Left ventricle myocardium superior (tissue), 1 donor: ENCODE results near the gene PPP1R2. TPM values are rescaled to one million over a fixed set of nuclear protein-coding genes. Genes with fewer than 3 reads are reported as not detected.
"Not testable (repeated sequence)": the region's sequence is repeated elsewhere in the genome, so short reads cannot be mapped to it uniquely, and the experiment has no call there.

Experiments
- ATAC-seq: fragments of 200-7000 bp; cut with Tn5 transposase; one replicate; pipeline ENCODE4 v1.9.1; 2020; ENCODE audit warnings: mild to moderate bottlenecking, moderate library complexity
- DNase-seq: peaks from one replicate; pipeline ENCODE4 v3.0.0-alpha.2; 2020
- intact Hi-C: fragments of 100-400 bp; cut with micrococcal nuclease; formaldehyde crosslinking; loops from one replicate; pipeline ENCODE4 v1.11.0; 2022
- total RNA-seq: library from RNA; stranded (reverse); fragmentation: NEBNext Ultra II Directional; extraction: Animal tissue kit (Norgen Biotek cat#: 25700); gene quantifications from one replicate; pipeline ENCODE4 v1.2.1, GENCODE V29; 2021
- donor health status: DM: no; HTN: yes; CAD: no; lungs with severe emphysema.

PPP1R2 gene
- total RNA-seq, 1 donor from 2014 or later: 33.7 TPM

DNA sequence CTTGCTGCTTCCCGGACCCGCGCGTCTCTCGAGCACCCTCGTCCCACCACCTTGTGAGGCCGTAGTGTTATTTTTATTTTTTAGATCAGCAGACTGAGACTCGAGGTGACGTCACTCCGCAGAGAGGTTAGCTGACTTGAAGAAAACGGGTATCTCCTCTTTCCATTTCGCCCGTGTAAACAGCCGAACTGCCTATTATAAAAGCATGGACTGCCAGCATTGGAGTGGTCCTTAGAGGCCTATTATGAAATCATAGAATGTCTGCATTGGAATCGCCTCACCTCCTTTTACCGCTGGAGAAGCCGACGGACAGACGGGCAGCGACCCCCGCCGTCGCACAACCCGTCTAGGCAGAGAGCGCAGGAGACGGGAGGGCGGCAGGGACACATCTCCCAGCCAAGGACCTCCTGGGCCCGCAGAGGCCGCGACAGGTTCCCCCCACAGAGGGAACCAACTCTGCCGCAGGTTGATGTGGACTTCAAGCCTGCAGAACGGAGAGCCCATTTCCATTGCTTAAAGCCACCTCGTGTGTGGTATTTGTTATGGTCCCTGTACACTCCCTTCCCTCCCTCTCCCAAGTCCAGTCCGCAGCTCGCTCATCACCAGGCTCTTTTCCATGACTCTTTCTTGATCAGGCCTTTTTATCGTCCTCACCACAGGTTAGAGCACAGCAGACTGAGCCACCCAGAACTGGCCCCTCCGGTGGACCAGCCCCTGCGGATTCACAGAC, 540 bp upstream of the PPP1R2 start:
- peak; percentile 18 for ATAC-seq
- intact Hi-C loops: no loop called here
- peak; percentile 43 for DNase-seq

DNA sequence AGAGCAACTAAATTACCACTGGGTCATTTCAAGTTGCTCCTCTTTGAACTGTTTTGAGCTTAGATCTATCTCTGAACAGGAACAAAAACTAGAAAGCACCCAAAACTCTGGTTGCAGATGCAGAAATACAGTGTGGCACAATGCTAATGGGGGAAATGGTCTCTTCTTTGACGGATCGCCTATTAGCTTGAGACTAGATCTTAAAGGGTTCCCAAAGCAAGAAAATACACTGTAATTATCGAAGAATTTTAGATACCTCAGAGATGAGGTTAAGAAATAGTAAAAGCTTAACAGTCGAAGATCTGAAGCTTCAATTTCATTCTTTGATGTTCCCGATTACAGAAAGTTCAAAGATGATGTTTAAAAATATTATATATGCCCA, 818 bp downstream of the PPP1R2 start:
- DNase-seq: no peak
- intact Hi-C loops: no loop called here
- ATAC-seq: no peak

DNA sequence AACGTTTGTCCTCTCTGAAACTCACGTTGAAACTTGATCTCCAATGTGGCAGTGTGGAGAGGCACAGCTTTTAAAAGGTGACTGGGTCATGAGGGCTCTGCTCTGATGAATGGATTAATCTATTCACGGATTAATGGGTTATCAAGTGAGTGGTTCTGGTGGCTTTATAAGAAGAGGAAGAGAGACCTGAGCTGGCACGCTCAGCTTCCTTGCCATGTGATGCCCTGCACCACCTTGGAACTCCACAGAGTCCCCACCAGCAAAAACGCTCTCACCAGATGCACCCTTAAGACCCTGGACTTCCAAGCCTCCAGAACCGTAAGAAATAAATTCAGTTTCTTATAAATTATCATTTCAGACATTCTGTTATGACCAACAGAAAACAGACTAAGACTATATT, 2.6 kb downstream of the PPP1R2 start:
- intact Hi-C loops: no loop called here
- DNase-seq (no peak), ATAC-seq (no peak)

DNA sequence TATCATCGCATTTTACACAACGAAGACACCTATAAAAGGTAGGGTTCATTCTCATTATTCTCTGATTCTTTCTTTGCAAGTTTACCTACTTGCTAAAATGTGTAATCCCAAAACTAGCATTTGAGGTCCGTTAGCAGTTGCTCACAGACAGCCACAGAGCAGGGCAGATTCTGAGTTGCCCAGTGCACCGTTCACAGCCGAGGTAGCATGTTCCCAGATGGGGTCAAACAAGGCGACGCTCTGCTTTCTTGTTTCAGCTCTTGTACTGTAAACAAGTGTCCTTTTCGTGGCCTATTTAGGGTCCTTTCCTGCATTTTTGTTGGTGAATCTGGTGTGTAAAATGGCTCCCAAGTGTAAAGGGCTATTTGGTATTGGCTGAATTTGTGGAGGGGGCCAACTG, 3.1 kb downstream of the PPP1R2 start:
- DNase-seq (no peak), ATAC-seq (no peak)
- intact Hi-C loops: no loop called here

DNA sequence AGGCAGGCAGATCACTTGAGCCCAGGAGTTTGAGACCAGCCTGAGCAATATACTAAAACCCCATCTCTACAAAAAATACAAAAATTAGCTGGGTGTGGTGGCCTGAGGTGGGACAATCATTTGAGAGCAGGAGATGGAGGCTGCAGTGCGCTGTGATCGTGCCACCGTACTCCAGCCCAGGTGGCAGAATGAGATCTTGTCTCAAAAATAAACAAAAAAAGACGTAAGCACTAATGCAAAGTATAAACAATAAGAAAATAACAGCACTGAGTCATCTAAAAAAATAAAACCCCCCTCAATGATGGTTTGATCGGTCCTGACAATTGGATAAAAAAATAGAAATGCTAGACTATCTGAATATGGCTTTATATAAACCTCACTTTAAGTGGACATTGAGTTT, 3.6 kb downstream of the PPP1R2 start:
- no peak for DNase-seq
- intact Hi-C loops: no loop called here
- ATAC-seq: no peak

DNA sequence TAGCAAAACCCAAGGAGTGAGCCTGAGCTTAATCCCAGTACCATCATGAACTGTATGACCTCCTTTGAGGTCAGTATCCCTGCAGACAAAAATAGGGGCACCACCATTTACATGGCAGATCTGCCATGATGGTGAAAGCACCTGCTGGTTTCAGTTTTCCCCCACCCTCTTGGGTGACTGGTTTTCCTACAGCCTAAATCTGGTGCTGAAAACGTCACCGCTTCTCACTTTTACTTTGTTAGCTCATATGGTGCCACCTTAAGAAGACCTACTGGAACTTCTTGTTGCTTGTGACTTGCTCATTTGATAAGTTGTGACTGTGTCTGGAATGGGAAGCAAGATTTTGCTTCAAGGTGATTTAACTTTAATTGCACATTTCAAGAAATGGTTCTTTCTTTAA, 5.1 kb downstream of the PPP1R2 start:
- ATAC-seq: no peak
- DNase-seq: no peak
- intact Hi-C loops: no loop called here

DNA sequence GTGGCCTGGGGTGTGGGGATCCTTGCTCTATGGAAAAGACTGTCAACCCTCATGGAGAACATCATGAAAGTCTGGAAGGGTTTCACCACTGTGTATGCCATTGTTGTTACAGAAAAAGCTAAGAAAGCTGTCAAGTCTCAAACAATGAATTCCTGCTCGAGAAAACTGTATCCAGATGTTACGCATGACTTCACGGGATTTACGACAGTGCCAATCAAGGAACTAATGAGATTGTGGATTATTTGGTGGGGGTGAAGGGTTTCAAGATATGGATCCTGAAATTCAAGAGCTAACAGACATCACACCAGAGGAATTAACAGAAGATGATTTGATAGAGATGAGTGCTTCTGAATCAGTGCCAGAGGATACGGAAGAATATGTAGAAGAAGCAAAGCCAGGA, 7.8 kb downstream of the PPP1R2 start:
- DNase-seq: no peak
- no peak for ATAC-seq
- intact Hi-C loops: no loop called here

DNA sequence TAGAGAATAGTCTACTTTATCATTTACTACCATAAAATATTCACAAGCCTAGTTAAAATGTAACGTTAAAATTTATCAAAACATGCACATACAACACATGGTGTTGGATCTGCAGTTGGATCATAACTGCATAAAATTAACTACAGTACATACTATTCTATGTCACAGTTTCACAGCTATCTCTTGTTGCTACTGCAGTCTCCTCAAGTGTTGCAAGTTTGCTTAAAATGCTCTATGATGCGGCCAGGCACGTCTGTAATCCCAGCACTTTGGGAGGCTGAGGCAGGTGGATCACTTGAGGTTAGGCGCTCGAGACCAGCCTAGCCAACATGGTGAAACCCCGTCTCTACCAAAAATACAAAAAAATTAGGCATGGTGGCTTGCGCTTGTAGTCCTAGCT, 10.3 kb downstream of the PPP1R2 start:
- DNase-seq: no peak
- peak; percentile 47 for ATAC-seq
- intact Hi-C loops: no loop called here

DNA sequence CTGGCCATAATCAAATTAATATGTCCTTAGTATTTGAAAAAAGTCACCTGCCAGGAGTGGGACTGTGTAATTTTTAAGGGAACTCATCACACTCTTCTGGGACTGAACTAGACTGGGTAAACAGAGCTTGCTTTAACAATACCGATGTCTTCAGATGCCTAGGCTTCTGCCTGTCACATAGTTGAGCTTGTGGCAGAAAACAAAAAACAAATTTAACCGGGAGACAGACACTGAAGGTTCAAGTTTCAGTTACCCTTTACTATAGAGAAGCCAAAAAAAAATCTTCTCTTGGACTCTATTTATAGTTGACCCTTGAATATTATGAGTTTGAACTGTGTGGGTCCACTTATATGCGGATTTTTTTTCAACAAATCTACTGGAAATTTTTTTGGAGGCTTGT, 10.8 kb downstream of the PPP1R2 start:
- DNase-seq (no peak), ATAC-seq (peak; percentile 15)
- intact Hi-C loops: no loop called here

DNA sequence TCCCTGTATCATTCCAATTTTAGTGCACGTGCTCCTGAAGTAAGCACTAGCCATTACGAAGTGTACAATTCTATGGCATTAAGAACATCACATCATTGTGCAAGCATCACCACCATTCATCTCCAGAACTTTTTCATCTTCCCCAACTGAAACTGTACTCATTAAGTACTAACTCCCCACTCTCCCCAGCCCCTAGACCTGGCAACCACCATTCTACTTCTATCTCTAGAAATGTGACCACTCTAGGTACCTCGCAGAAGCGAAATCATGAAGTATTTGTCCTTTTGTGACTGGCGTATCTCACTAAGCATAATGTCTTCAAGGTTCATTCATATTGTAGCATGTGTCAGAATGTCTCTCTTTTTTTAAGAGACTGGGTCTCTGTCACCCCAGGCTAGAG, 11.4 kb downstream of the PPP1R2 start:
- intact Hi-C loops: no loop called here
- DNase-seq (no peak), ATAC-seq (no peak)

DNA sequence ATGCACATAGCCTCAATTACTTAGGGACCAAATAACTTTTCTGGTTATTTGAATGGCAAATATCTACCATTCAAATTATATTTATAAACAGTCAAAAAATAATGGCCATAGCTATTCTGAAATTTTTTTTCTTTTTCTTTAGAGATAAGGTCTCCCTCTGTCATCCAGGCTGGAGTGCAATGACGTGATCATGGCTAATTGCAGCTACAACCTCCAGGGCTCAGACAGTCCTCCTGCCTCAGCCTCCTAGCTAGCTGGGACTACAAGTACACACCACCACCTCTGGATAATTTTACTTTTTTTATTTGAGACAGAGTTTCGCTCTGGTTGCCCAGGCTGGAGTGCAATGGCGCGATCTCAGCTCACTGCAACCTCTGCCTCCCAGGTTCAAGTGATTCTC, 16.6 kb downstream of the PPP1R2 start:
- intact Hi-C loops: loop anchor here (5.0 kb wide), 1 partner anchor 249 kb away; no protein-coding TSS in a partner anchor
- DNase-seq (no peak), ATAC-seq (no peak)

DNA sequence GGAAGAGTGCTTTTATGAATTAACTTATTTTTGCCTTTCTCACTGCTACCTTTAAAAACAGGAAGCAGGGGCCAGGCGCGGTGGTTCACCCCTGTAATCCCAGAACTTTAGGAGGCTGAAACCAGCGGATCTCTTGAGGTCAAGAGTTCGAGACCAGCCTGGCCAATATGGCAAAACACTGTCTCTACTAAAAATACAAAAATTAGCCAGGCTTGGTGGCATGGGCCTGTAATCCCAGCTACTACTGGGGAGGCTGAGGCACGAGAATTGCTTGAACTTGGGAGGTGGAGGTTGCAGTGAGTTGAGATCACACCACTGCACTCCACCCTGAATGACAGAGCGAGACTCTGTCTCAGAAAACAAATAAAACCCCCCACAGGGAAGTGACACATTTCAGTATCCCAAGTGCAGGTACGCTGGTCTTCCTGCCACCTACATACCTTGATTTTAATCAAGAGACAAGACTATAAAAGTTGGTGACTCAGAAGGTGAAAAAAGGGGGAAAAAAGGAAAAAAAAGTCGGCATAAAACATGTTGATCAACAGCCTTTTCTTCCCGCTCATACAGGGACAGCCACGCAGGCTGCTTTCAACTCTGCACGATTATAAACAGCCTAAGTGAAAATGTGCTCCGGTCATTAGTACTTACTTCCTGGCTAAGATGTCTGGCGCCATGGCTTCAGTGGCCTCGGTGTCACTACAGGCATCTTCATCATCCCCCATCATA, 18.8 kb downstream of the PPP1R2 start:
- ATAC-seq: no peak
- no peak for DNase-seq
- intact Hi-C loops: no loop called here

DNA sequence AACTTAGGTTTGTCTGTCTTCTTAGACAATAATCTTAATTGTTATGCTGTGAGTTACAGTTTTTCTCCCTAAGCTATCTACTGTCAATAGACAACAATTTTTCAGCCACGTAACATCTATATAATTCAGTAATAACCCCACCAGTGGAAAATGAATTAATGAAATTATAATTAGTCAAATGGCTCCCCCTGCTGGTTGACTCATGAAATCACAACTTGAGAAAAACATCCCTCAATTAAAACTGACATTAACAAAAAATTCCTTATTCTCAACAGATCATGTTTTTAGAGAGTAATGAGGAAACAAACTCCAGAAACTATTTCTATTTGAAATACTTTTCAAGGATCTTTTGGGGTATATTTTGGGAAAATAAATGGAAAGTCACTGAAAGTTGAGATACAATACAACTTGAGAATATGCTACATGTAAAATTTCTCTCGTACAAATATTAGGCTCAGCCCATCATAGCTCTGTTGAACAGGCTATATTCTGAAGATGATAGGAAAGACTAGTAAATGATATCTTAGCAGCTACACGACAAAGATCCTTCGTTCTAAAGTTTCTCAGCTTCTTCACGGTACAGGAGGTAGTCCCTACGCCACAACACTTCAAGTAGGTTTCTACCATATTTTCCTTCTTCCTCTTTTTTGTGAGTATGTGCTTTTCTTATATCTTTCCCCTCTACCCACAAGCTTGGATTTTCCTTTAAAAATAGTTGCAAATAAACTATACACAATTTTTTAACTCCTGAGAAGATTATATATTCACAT, 20.7 kb downstream of the PPP1R2 start:
- no peak for ATAC-seq
- intact Hi-C loops: no loop called here
- no peak for DNase-seq

DNA sequence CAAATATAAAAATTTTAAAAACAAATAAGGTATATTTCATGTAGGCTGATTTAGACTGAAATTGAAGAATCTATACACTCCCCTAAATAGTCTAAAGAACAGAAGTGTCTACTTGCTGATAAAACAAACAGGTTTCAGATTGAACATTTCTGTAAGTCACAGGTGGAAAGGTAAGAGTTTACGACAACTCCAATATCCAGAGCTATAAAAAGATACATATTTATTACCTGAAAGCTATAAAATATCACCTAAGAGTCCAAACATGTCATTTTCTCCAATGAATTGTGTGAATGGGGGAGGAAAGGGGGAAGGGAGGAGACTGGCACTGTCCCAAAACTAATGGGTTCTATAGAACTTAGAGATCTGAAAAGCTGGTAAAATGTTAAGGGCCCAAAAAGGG, 26.1 kb downstream of the PPP1R2 start:
- DNase-seq (no peak), ATAC-seq (no peak)
- intact Hi-C loops: loop anchor here (5.0 kb wide), 1 partner anchor 845 kb away; the partner anchor contains the start of gene LSG1

DNA sequence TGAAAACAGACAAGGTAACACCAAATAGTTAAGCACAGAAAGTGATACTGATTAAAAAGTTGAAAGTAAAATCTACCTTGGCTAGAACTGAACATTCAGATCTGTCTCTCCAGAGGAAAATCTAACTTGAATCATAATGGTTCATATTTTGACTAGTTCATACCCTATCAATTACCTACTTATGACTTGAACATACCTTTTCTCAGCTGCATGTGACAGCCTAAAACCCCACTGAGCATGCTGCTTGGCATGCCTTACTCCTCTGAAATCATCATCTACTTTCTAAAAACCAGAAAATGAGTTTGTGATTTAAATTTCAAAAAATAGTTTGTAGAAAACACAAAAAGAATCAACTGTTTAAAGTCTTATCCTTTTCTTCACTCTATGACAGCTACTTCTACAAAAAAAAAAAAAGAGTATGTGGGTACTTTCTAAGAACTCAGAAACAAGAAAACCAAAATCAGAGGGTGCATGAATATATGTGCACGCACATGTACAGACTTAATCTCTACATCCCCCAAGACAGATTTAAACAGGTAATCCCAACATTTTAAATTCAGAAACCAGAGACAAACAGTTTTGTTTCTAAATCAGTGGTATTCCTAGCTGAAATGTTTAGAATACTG, 28.4 kb downstream of the PPP1R2 start:
- intact Hi-C loops: loop anchor here (5.0 kb wide), 1 partner anchor 842 kb away; the partner anchor contains the start of gene LSG1
- not testable (repeated sequence) for ATAC-seq, DNase-seq

DNA sequence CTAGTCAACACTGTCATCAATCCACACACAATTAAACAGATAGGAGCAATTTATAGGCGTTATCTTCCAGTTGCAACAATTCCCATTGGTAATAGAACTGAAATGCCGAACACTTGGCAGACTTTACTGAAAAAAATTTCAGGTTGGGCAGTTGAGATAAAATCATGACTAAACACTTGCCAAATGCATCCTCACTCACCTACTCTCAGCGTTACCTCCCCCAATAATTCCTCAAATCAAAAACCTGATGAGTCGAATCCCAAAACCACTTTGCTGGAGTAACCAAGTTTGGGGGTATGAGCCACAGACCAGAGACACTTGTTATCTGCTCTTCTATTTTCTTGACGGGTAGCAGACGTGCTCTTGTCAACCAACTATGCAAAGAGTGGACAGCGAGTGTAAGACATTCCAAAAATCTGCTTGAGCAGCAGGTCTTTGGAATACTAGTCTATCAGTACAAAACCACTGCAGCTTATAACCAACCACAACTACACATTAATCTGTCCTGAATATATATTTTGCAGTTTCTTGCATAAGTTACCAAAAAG, 30.3 kb downstream of the PPP1R2 start:
- intact Hi-C loops: no loop called here
- DNase-seq: no peak

DNA sequence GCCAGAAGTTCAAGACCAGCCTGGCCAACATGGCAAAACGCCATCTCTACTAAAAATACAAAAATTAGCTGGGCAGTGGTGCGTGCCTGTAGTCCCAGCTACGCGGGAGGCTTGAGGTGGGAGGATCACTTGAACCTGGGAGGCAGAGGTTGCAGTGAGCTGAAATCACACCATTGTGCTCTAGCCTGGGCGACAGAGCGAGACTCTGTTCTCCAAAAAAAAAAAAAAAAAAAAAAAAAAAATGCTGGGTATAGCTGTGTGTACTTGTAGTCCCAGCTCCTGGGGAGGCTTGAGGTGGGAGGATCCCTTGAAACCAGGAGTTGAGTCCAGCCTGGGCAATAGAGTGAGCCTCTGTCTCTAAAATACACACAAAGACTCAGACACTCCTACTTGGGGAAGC, 32.0 kb downstream of the PPP1R2 start:
- DNase-seq (no peak), ATAC-seq (no peak)
- intact Hi-C loops: no loop called here

More for the DNA sequence above, 30.3 kb downstream of the PPP1R2 start:
- ATAC-seq: no peak

DNA sequence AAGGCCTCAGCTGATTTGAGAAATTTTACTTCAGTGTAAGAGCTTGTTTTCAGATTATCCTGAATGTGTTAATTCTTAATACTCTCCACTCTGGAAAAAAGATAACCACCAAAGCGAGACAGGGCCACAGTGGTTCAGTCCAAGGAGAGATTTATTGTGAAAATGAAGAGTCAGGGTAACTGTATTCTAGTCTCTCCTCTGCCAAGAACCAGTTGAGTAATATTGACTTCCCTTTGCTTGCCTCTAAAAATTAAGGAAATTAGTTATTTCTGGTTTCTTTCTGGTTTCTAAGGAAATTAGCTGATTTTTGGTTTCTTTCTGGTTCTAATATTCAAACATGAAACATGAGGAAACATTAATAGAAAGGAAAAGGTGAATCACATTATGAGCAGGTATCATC, 34.9 kb downstream of the PPP1R2 start:
- ATAC-seq (no peak), DNase-seq (no peak)
- intact Hi-C loops: no loop called here

DNA sequence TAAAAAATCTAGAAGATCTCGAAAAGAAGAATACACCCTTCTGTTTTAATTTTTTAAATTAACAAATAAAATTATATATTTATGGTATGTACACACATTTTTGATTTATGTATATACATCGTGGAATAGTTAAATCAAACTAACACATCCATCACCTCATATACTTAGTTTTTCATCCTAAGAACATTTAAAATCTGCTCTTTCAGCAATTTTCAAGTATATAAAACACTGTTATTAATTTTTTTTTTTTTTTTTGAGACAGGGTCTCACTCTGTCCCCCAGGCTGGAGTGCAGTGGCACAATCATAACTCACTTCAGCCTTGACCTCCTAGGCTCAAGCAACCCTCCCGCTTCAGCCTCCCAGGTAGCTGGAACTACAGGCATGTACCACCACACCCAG, 67.5 kb downstream of the PPP1R2 start:
- no peak for DNase-seq
- intact Hi-C loops: no loop called here
- no peak for ATAC-seq
